GM20000 (cell line): ENCODE measurements around the gene RHBG.

Experiments used
- DNase-seq: peaks from one replicate; pipeline ENCODE4 v3.0.0; 2012; ENCODE audit warnings: low spot score
- CTCF ChIP-seq: IDR thresholded peaks from 2 replicates; pipeline ENCODE4 v1.5.1; 2012; ENCODE audit warnings: mild to moderate bottlenecking, control low read depth; ENCODE audit errors: extremely low read depth, missing control alignments

RHBG gene

GRCh38 chr1:156402331-156403020, 33.5 kb downstream of the RHBG start:
- no peak for TF ChIP-seq CTCF
- DNase-seq = no peak

GRCh38 chr1:156405670-156406069, 36.7 kb downstream of the RHBG start:
- TF ChIP-seq CTCF = no peak
- DNase-seq = no peak

- no peak for TF ChIP-seq CTCF
- no peak for DNase-seq
Measured at GRCh38 chr1:156406251-156406650, 37.2 kb downstream of the RHBG start.

- no peak for DNase-seq
- no peak for TF ChIP-seq CTCF
Measured at GRCh38 chr1:156407344-156407743, 38.3 kb downstream of the RHBG start.

GRCh38 chr1:156407760-156408159, 38.7 kb downstream of the RHBG start:
- TF ChIP-seq CTCF = no peak
- DNase-seq = no peak

GRCh38 chr1:156409439-156409838, 40.4 kb downstream of the RHBG start:
- TF ChIP-seq CTCF = no peak
- no peak for DNase-seq

GRCh38 chr1:156410238-156410637, 41.2 kb downstream of the RHBG start:
- no peak for DNase-seq
- no peak for TF ChIP-seq CTCF
